Trophoblast cell (in vitro differentiated cells and primary cell): Measurements from ENCODE around the gene CSH2.
"Not testable (repeated sequence)": the region's sequence is repeated elsewhere in the genome, so short reads cannot be mapped to it uniquely, and the experiment has no call there.

ENCODE experiments used
- DNase-seq, 2 donors: peaks; one replicate each; pipeline ENCODE4 v3.0.0-alpha.2; 2016
- H2AFZ ChIP-seq: 2 replicates; pipeline ENCODE4 v1.6.1; 2013; ENCODE audit warnings: low read length, moderate library complexity, mild to moderate bottlenecking; ENCODE audit not compliant: insufficient read depth, poor library complexity
- H2AK5ac ChIP-seq: 2 replicates; pipeline ENCODE4 v1.6.1; 2013; ENCODE audit warnings: mild to moderate bottlenecking, low read length
- H2BK120ac ChIP-seq: 2 replicates; pipeline ENCODE4 v1.6.1; 2013; ENCODE audit warnings: low read length, mild to moderate bottlenecking, moderate library complexity; ENCODE audit not compliant: insufficient read depth, poor library complexity
- H2BK12ac ChIP-seq: 2 replicates; pipeline ENCODE4 v1.6.1; 2013; ENCODE audit warnings: mild to moderate bottlenecking, low read length, moderate library complexity
- H2BK5ac ChIP-seq: 2 replicates; pipeline ENCODE4 v1.6.1; 2013; ENCODE audit warnings: low read length, low read depth, moderate library complexity, mild to moderate bottlenecking; ENCODE audit not compliant: poor library complexity
- H3K14ac ChIP-seq: 2 replicates; pipeline ENCODE4 v1.6.1; 2013; ENCODE audit warnings: mild to moderate bottlenecking, low read length
- H3K18ac ChIP-seq: 2 replicates; pipeline ENCODE4 v1.6.1; 2013; ENCODE audit warnings: mild to moderate bottlenecking, low read length
- H3K23ac ChIP-seq: 2 replicates; pipeline ENCODE4 v1.6.1; 2013; ENCODE audit warnings: low read length
- H3K27ac ChIP-seq: 2 replicates; pipeline ENCODE4 v1.5.1; 2013; ENCODE audit warnings: low read depth, mild to moderate bottlenecking, inconsistent platforms, low read length, moderate library complexity
- H3K27me3 ChIP-seq: 2 replicates; pipeline ENCODE4 v1.6.1; 2013; ENCODE audit warnings: inconsistent platforms, mild to moderate bottlenecking, low read length, moderate library complexity; ENCODE audit not compliant: insufficient read depth
- H3K36me3 ChIP-seq, 2 experiments: 1 replicate in 1 of 2; 2 replicates in 1 of 2; pipeline ENCODE4 v1.6.1; 2013; ENCODE audit warnings: low read length in 2 of 2, mild to moderate bottlenecking in 2 of 2, moderate library complexity in 1 of 2; ENCODE audit not compliant: insufficient read depth in 2 of 2, control insufficient read depth in 1 of 2
- H3K4ac ChIP-seq: 2 replicates; pipeline ENCODE4 v1.6.1; 2013; ENCODE audit warnings: low read depth, mild to moderate bottlenecking, low read length, moderate library complexity
- H3K4me1 ChIP-seq, 2 experiments: 1 replicate in 1 of 2; 2 replicates in 1 of 2; pipeline ENCODE4 v1.6.1; 2013; ENCODE audit warnings: low read length in 2 of 2, mild to moderate bottlenecking in 2 of 2, moderate library complexity in 1 of 2; ENCODE audit not compliant: insufficient read depth in 2 of 2, control insufficient read depth in 1 of 2
- H3K4me2 ChIP-seq: 2 replicates; pipeline ENCODE4 v1.6.1; 2013; ENCODE audit warnings: inconsistent platforms, mild to moderate bottlenecking, low read length, moderate library complexity
- H3K4me3 ChIP-seq: 2 replicates; pipeline ENCODE4 v1.5.1; 2013; ENCODE audit warnings: mild to moderate bottlenecking, low read depth, low read length, inconsistent platforms
- H3K79me1 ChIP-seq: one replicate; pipeline ENCODE4 v1.6.1; 2013; ENCODE audit warnings: low read length
- H3K79me2 ChIP-seq: 2 replicates; pipeline ENCODE4 v1.6.1; 2013; ENCODE audit warnings: low read length, mild to moderate bottlenecking; ENCODE audit not compliant: control insufficient read depth, insufficient read depth, poor library complexity
- H3K9ac ChIP-seq: 2 replicates; pipeline ENCODE4 v1.6.1; 2013; ENCODE audit warnings: mild to moderate bottlenecking, low read length
- H3K9me3 ChIP-seq: 2 replicates; pipeline ENCODE4 v1.6.1; 2013; ENCODE audit warnings: low read depth, mild to moderate bottlenecking, control low read depth, inconsistent platforms, low read length; ENCODE audit not compliant: insufficient read depth
- H4K12ac ChIP-seq: 2 replicates; pipeline ENCODE4 v1.6.1; 2013; ENCODE audit warnings: low read depth, mild to moderate bottlenecking, low read length, moderate library complexity
- H4K8ac ChIP-seq: 2 replicates; pipeline ENCODE4 v1.6.1; 2013; ENCODE audit warnings: low read depth, mild to moderate bottlenecking, low read length, moderate library complexity
- H4K91ac ChIP-seq: one replicate; pipeline ENCODE4 v1.6.1; 2013; ENCODE audit warnings: low read depth, mild to moderate bottlenecking, low read length, moderate library complexity
- WGBS: extraction: QIAGEN DNeasy Blood & Tissue Kit; methylation state at CpG from one replicate; pipeline ENCODE4 v1.1.7; 2013; ENCODE audit warnings: missing lambda C conversion rate; ENCODE audit not compliant: insufficient read length, insufficient coverage; ENCODE audit errors: extremely low coverage; 5-methylcytosine and 5-hydroxymethylcytosine counted together

CSH2 gene

GRCh38 chr17:63898899-63899798, 25.7 kb upstream of the CSH2 start:
- H2BK12ac ChIP-seq, H4K91ac ChIP-seq: not testable (repeated sequence)

GRCh38 chr17:63896524-63897354, 23.3 kb upstream of the CSH2 start, which contains the start of gene CSH1:
Gene CSH1, minus strand, starts transcription at chr17:63896574. Its CDS starts 63 bp downstream, at chr17:63896511.
- not testable (repeated sequence) for H3K9me3 ChIP-seq, H3K79me2 ChIP-seq, H3K27me3 ChIP-seq, H3K27ac ChIP-seq, H2BK120ac ChIP-seq, H2AFZ ChIP-seq, H3K4ac ChIP-seq, H3K79me1 ChIP-seq, H3K36me3 ChIP-seq, H3K4me1 ChIP-seq, H3K23ac ChIP-seq, H4K12ac ChIP-seq, H4K91ac ChIP-seq, DNase-seq, H3K4me3 ChIP-seq, H3K18ac ChIP-seq, H2BK12ac ChIP-seq, H2AK5ac ChIP-seq, H3K14ac ChIP-seq, H2BK5ac ChIP-seq, H3K4me2 ChIP-seq, H4K8ac ChIP-seq, H3K9ac ChIP-seq
- no CpG with 5 or more reads among the region's 14 CpGs for WGBS

More at GRCh38 chr17:63898899-63899798, 25.7 kb upstream of the CSH2 start:
- no CpG with 5 or more reads among the region's 6 CpGs for WGBS
- not testable (repeated sequence) for H3K4me1 ChIP-seq, H3K79me2 ChIP-seq, H3K36me3 ChIP-seq, H3K9me3 ChIP-seq, H3K23ac ChIP-seq, H4K8ac ChIP-seq, H3K4me3 ChIP-seq, H3K79me1 ChIP-seq, H3K4ac ChIP-seq, H2BK5ac ChIP-seq, H3K14ac ChIP-seq, H3K27me3 ChIP-seq, DNase-seq, H3K4me2 ChIP-seq, H2BK120ac ChIP-seq, H2AK5ac ChIP-seq, H3K9ac ChIP-seq, H4K12ac ChIP-seq, H2AFZ ChIP-seq, H3K18ac ChIP-seq, H3K27ac ChIP-seq

- not testable (repeated sequence) for H3K79me1 ChIP-seq, H3K18ac ChIP-seq, H4K8ac ChIP-seq, H4K12ac ChIP-seq, H3K9me3 ChIP-seq, H4K91ac ChIP-seq, H2BK5ac ChIP-seq, H3K4ac ChIP-seq, H2AFZ ChIP-seq, DNase-seq, H3K27ac ChIP-seq, H2AK5ac ChIP-seq, H3K4me3 ChIP-seq, H3K14ac ChIP-seq, H3K23ac ChIP-seq, H2BK120ac ChIP-seq, H3K9ac ChIP-seq, H3K4me2 ChIP-seq, H2BK12ac ChIP-seq, H3K36me3 ChIP-seq, H3K4me1 ChIP-seq, H3K27me3 ChIP-seq, H3K79me2 ChIP-seq
- no CpG with 5 or more reads among the region's 10 CpGs for WGBS
Measured at GRCh38 chr17:63894821-63895220, 21.3 kb upstream of the CSH2 start.

GRCh38 chr17:63894021-63894420, 20.5 kb upstream of the CSH2 start:
- not testable (repeated sequence) for H3K27me3 ChIP-seq, H3K14ac ChIP-seq, H4K12ac ChIP-seq, H3K4me1 ChIP-seq, H4K91ac ChIP-seq, H3K4ac ChIP-seq, DNase-seq, H2BK5ac ChIP-seq, H3K9me3 ChIP-seq, H3K4me2 ChIP-seq, H3K27ac ChIP-seq, H2AK5ac ChIP-seq, H2BK120ac ChIP-seq, H3K79me2 ChIP-seq, H3K4me3 ChIP-seq, H3K36me3 ChIP-seq, H3K18ac ChIP-seq, H2BK12ac ChIP-seq, H2AFZ ChIP-seq, H3K9ac ChIP-seq, H3K23ac ChIP-seq, H4K8ac ChIP-seq, H3K79me1 ChIP-seq
- no CpG with 5 or more reads among the region's 3 CpGs for WGBS
